Activated CD8-positive, alpha-beta T cell treated with anti-CD3 and anti-CD28 coated beads for 36 hours (primary cell): ENCODE measurements around the gene PIK3IP1. TPM values are rescaled to one million over a fixed set of nuclear protein-coding genes. Genes with fewer than 3 reads are reported as not detected.
A peak's percentile ranks its signal among the peaks of the same experiment; 100 is the strongest.

Source experiments
- ATAC-seq: fragments of 200-7000 bp; cut with Tn5 transposase; one replicate; pipeline ENCODE4 v1.10.0; 2021; ENCODE audit warnings: mild to moderate bottlenecking, moderate library complexity
- CTCF ChIA-PET: fragments of 350-600 bp; sonication (Branson Sonifier 250); formaldehyde crosslinking; loops from one replicate; lab custom pipeline; 2021; ENCODE audit warnings: antibody characterized with exemption; lab: Charles Lee
- POLR2A ChIA-PET: fragments of 350-600 bp; sonication (Branson Sonifier 250); formaldehyde crosslinking; loops from one replicate; lab custom pipeline; 2021; ENCODE audit warnings: antibody characterized with exemption; lab: Charles Lee
- DNase-seq: peaks from one replicate; pipeline ENCODE4 v3.0.0-alpha.2; 2020
- H3K27ac Mint-ChIP-seq: one replicate; pipeline ENCODE4 v1.8.0; 2021; ENCODE audit warnings: mild to moderate bottlenecking, mixed read lengths
- H3K27me3 Mint-ChIP-seq: one replicate; pipeline ENCODE4 v1.8.0; 2021; ENCODE audit warnings: mixed read lengths
- H3K36me3 Mint-ChIP-seq: one replicate; pipeline ENCODE4 v1.8.0; 2021; ENCODE audit warnings: low read depth, mixed read lengths
- H3K4me1 Mint-ChIP-seq: one replicate; pipeline ENCODE4 v1.8.0; 2021; ENCODE audit warnings: low read depth, mixed read lengths
- H3K4me3 Mint-ChIP-seq: one replicate; pipeline ENCODE4 v1.8.0; 2021; ENCODE audit warnings: mild to moderate bottlenecking, moderate library complexity, mixed read lengths
- H3K9me3 Mint-ChIP-seq: one replicate; pipeline ENCODE4 v1.8.0; 2021; ENCODE audit warnings: mixed read lengths
- CTCF ChIP-seq: fragments of 200-600 bp; IDR thresholded peaks from one replicate; pipeline ENCODE4 v1.8.0; 2022; ENCODE audit warnings: antibody characterized with exemption, mild to moderate bottlenecking
- intact Hi-C: fragments of 100-400 bp; cut with micrococcal nuclease; formaldehyde crosslinking; loops from one replicate; pipeline ENCODE4 v1.10.0; 2022
- total RNA-seq, 2 experiments: library from RNA; stranded (reverse); gene quantifications; one replicate each; pipeline ENCODE4 v1.2.3, GENCODE V29; 2021

PIK3IP1 gene
- total RNA-seq, 2 experiments from 2014 or later = 18.2 to 19.6 TPM

GRCh38 chr22:31339148-31339832 is 47.0 kb upstream of the PIK3IP1 start:
- Mint-ChIP-seq H3K4me3 (no peak overlapping the region), H3K27me3 (no peaks in the 10 kb centered on the region), H3K36me3 (peaks cover 70% of the 10 kb centered on the region), H3K27ac (peak overlapping the region; percentile 78), H3K4me1 (peaks cover 67% of the 10 kb centered on the region), H3K9me3 (no peaks in the 10 kb centered on the region)
- TF ChIP-seq CTCF = no peak
- ChIA-PET CTCF (interaction anchor here (1.7 to 3.7 kb wide), 2 partner anchors 16 to 26 kb away, joined by 3 to 19 read pairs; no protein-coding TSS in a partner anchor), POLR2A (interaction anchor here (0.5 to 3.3 kb wide), 8 partner anchors 13 to 1247 kb away, joined by 3 to 9 read pairs (median 4); no protein-coding TSS in a partner anchor)
- ATAC-seq = no peak
- no peak for DNase-seq
- intact Hi-C loops = no loop called here

GRCh38 chr22:31337178-31337577 is 44.9 kb upstream of the PIK3IP1 start:
- H3K4me3 Mint-ChIP-seq = no peak overlapping the region
- ATAC-seq = peak; percentile 88
- H3K36me3 Mint-ChIP-seq = peaks cover 64% of the 10 kb centered on the region
- intact Hi-C loops = no loop called here
- peak; percentile 69 for DNase-seq
- H3K9me3 Mint-ChIP-seq = no peaks in the 10 kb centered on the region
- no peaks in the 10 kb centered on the region for H3K27me3 Mint-ChIP-seq
- TF ChIP-seq CTCF = no peak
- POLR2A ChIA-PET = interaction anchor here (1.0 to 3.3 kb wide), 3 partner anchors 10 to 45 kb away, joined by 4 to 9 read pairs (median 5); partner anchors contain the start of gene PIK3IP1
- peaks cover 56% of the 10 kb centered on the region for H3K4me1 Mint-ChIP-seq
- H3K27ac Mint-ChIP-seq = peak overlapping the region; percentile 76
- CTCF ChIA-PET = interaction anchor here (1.5 to 3.7 kb wide), 2 partner anchors 24 to 64 kb away, joined by 5 to 19 read pairs; no protein-coding TSS in a partner anchor

- Mint-ChIP-seq H3K36me3 (peaks cover 57% of the 10 kb centered on the region), H3K27me3 (no peaks in the 10 kb centered on the region), H3K9me3 (no peaks in the 10 kb centered on the region), H3K4me1 (peaks cover 53% of the 10 kb centered on the region), H3K4me3 (no peak overlapping the region), H3K27ac (peak overlapping the region; percentile 55)
- POLR2A ChIA-PET = interaction anchor here (0.5 to 2.0 kb wide), 5 partner anchors 10 to 118 kb away, joined by 3 to 7 read pairs (median 4); no protein-coding TSS in a partner anchor
- DNase-seq (no peak), ATAC-seq (no peak)
- intact Hi-C loops = no loop called here
- no peak for TF ChIP-seq CTCF
- CTCF ChIA-PET = interaction anchor here (1.2 to 3.1 kb wide), 2 partner anchors 11 to 21 kb away, joined by 3 to 14 read pairs; no protein-coding TSS in a partner anchor
Observed at GRCh38 chr22:31334329-31334728, 42.0 kb upstream of the PIK3IP1 start.

- POLR2A ChIA-PET = interaction anchor here (1.1 to 2.0 kb wide), 4 partner anchors 10 to 13 kb away, joined by 3 to 7 read pairs (median 6); no protein-coding TSS in a partner anchor
- H3K9me3 Mint-ChIP-seq = no peaks in the 10 kb centered on the region
- peak overlapping the region; percentile 55 for H3K27ac Mint-ChIP-seq
- H3K27me3 Mint-ChIP-seq = no peaks in the 10 kb centered on the region
- H3K36me3 Mint-ChIP-seq = peaks cover 58% of the 10 kb centered on the region
- CTCF ChIA-PET = interaction anchor here (1.2 to 3.1 kb wide), 2 partner anchors 10 to 21 kb away, joined by 3 to 14 read pairs; no protein-coding TSS in a partner anchor
- intact Hi-C loops = no loop called here
- no peak for ATAC-seq
- DNase-seq = no peak
- no peak overlapping the region for H3K4me3 Mint-ChIP-seq
- no peak for TF ChIP-seq CTCF
- H3K4me1 Mint-ChIP-seq = peaks cover 48% of the 10 kb centered on the region
Observed at GRCh38 chr22:31333641-31334040, 41.4 kb upstream of the PIK3IP1 start.

- ATAC-seq = no peak
- no peak overlapping the region for H3K4me3 Mint-ChIP-seq
- peaks cover 41% of the 10 kb centered on the region for H3K4me1 Mint-ChIP-seq
- H3K36me3 Mint-ChIP-seq = peaks cover 53% of the 10 kb centered on the region
- TF ChIP-seq CTCF = no peak
- no peaks in the 10 kb centered on the region for H3K27me3 Mint-ChIP-seq
- intact Hi-C loops = no loop called here
- POLR2A ChIA-PET = interaction anchor here (1.0 to 2.0 kb wide), 4 partner anchors 11 to 42 kb away, joined by 3 to 7 read pairs (median 5); no protein-coding TSS in a partner anchor
- DNase-seq = no peak
- CTCF ChIA-PET = interaction anchor here (3.1 kb wide), 1 partner anchor 20 kb away, joined by 14 read pairs; no protein-coding TSS in a partner anchor
- no peaks in the 10 kb centered on the region for H3K9me3 Mint-ChIP-seq
- peak overlapping the region; percentile 21 for H3K27ac Mint-ChIP-seq
Observed at GRCh38 chr22:31332886-31333285, 40.6 kb upstream of the PIK3IP1 start.
